ENCODE results near the gene TBC1D24. TPM values are rescaled to one million over a fixed set of nuclear protein-coding genes. Genes with fewer than 3 reads are reported as not detected.
A peak's percentile ranks its signal among the peaks of the same experiment; 100 is the strongest.
"Not testable (repeated sequence)": the region's sequence is repeated elsewhere in the genome, so short reads cannot be mapped to it uniquely, and the experiment has no call there.

Gene TBC1D24
- total and polyA plus RNA-seq, 11 donors = 4.0 to 19.2 (median 11.6) TPM

GRCh38 chr16:2478279-2478678 is 3.4 kb downstream of the TBC1D24 start:
- 83 to 91% (median 84%) methylated on average over 8 of the region's 8 CpGs for WGBS, 4 donors
- Histone ChIP-seq H3K4me3 (no peak overlapping the region), H3K9me3 (no peaks in the 10 kb centered on the region), H3K27me3 (peaks cover 0 to 4% (median 3%) of the 10 kb centered on the region in 9 donors), H3K36me3 (no peaks in the 10 kb centered on the region), H3K27ac (no peak overlapping the region), H3K4me1 (peaks cover 5 to 40% (median 23%) of the 10 kb centered on the region in 12 donors)
- no peak for DNase-seq
- no peak for ATAC-seq
- TF ChIP-seq POLR2A (IDR thresholded peaks at IDR 0.05) = no peak
- no peak for TF ChIP-seq CTCF (IDR thresholded peaks at IDR 0.05)
- intact Hi-C loops (cut with DNase I) = no loop called here

- not testable (repeated sequence) for DNase-seq, H3K9me3 ChIP-seq, H3K27me3 ChIP-seq, H3K4me3 ChIP-seq, H3K27ac ChIP-seq, H3K36me3 ChIP-seq, ATAC-seq
- H3K4me1 ChIP-seq = peaks cover 0 to 30% (median 17%) of the 10 kb centered on the region in 12 donors
- WGBS, 4 donors = 95 to 98% (median 95%) methylated on average over 10 of the region's 10 CpGs
- intact Hi-C loops (cut with DNase I) = loop anchor here in 1 of 10 donors (5.0 kb wide), 1 partner anchor 48 kb away; no protein-coding TSS in a partner anchor
Observed at GRCh38 chr16:2479996-2480395, 5.1 kb downstream of the TBC1D24 start.

GRCh38 chr16:2480948-2481347 is 6.0 kb downstream of the TBC1D24 start:
- no peaks in the 10 kb centered on the region for H3K27me3 ChIP-seq
- DNase-seq (no peak), ATAC-seq (no peak)
- no peak overlapping the region for H3K4me3 ChIP-seq
- H3K27ac ChIP-seq = no peak overlapping the region
- no peaks in the 10 kb centered on the region for H3K9me3 ChIP-seq
- peaks cover 0 to 27% (median 14%) of the 10 kb centered on the region in 12 donors for H3K4me1 ChIP-seq
- TF ChIP-seq POLR2A (IDR thresholded peaks at IDR 0.05) = no peak
- TF ChIP-seq CTCF (IDR thresholded peaks at IDR 0.05) = no peak
- H3K36me3 ChIP-seq = no peaks in the 10 kb centered on the region
- 86 to 94% (median 90%) methylated on average over 12 of the region's 12 CpGs for WGBS, 4 donors
- intact Hi-C loops (cut with DNase I) = loop anchor here in 1 of 10 donors (5.0 kb wide), 1 partner anchor 49 kb away; no protein-coding TSS in a partner anchor

- Histone ChIP-seq H3K4me1 (peaks cover 0 to 30% (median 18%) of the 10 kb centered on the region in 12 donors), H3K9me3 (no peaks in the 10 kb centered on the region), H3K27me3 (no peaks in the 10 kb centered on the region), H3K27ac (no peak overlapping the region), H3K36me3 (no peaks in the 10 kb centered on the region), H3K4me3 (no peak overlapping the region)
- intact Hi-C loops (cut with DNase I) = loop anchor here in 1 of 10 donors (5.0 kb wide), 1 partner anchor 49 kb away; no protein-coding TSS in a partner anchor
- DNase-seq (no peak), ATAC-seq (no peak)
- TF ChIP-seq CTCF (IDR thresholded peaks at IDR 0.05) (no peak), POLR2A (IDR thresholded peaks at IDR 0.05) (no peak)
- WGBS, 4 donors = 73 to 96% (median 78%) methylated on average over 5 to 7 of the region's 7 CpGs
Observed at GRCh38 chr16:2481676-2482075, 6.7 kb downstream of the TBC1D24 start.

GRCh38 chr16:2482249-2482648 is 7.3 kb downstream of the TBC1D24 start:
- WGBS, 4 donors = 74 to 80% (median 76%) methylated on average over 13 of the region's 13 CpGs
- TF ChIP-seq POLR2A (IDR thresholded peaks at IDR 0.05) (no peak), CTCF (IDR thresholded peaks at IDR 0.05) (no peak)
- ATAC-seq (no peak), DNase-seq (peak in 1 of 5 donors; percentile 27)
- intact Hi-C loops (cut with DNase I) = loop anchor here in 1 of 10 donors (5.0 kb wide), 1 partner anchor 50 kb away; no protein-coding TSS in a partner anchor
- Histone ChIP-seq H3K27ac (peak overlapping the region in 2 of 12 donors; percentile 15 to 82), H3K4me1 (peaks cover 0 to 35% (median 22%) of the 10 kb centered on the region in 12 donors), H3K4me3 (no peak overlapping the region), H3K9me3 (no peaks in the 10 kb centered on the region), H3K36me3 (no peaks in the 10 kb centered on the region), H3K27me3 (no peaks in the 10 kb centered on the region)

All from heart left ventricle (tissue), 16 donors.